HCT116 (cell line): Measurements from ENCODE around the gene CREG2. TPM values are rescaled to one million over a fixed set of nuclear protein-coding genes. Genes with fewer than 3 reads are reported as not detected.

Experiments
- ATAC-seq: fragments of 200-7000 bp; cut with Tn5 transposase; 2 replicates; pipeline ENCODE4 v1.9.1; 2020; ENCODE audit warnings: mild to moderate bottlenecking, moderate library complexity
- BruUV-seq: library from RNA; stranded (reverse); fragments of 400-500 nt; replicated peaks from 2 replicates; lab custom pipeline; 2021; lab: Mats Ljungman, UMichigan
- CTCF ChIA-PET: fragments of 300-600 bp; sonication (Branson Sonifier 250); formaldehyde crosslinking; loops from one replicate; lab custom pipeline; 2021; ENCODE audit warnings: antibody characterized with exemption; lab: Charles Lee
- POLR2A ChIA-PET: fragments of 300-600, 350-600 bp; sonication (Branson Sonifier 250); formaldehyde crosslinking; loops from one replicate; lab custom pipeline; 2021; ENCODE audit warnings: antibody characterized with exemption; lab: Charles Lee
- RAD21 ChIA-PET, 2 experiments: fragments of 300-600 bp; sonication (Branson Sonifier 250); formaldehyde crosslinking; loops; one replicate each; lab custom pipeline; 2023; ENCODE audit warnings: low total read pairs in 2 of 2; ENCODE audit not compliant: uncharacterized antibody in 2 of 2, unreplicated experiment in 2 of 2, low non-redundant PET in 1 of 2; lab: Charles Lee
- DNase-seq: peaks from one replicate; pipeline ENCODE4 v3.0.0-alpha.2; 2010; ENCODE audit warnings: low read depth, low spot score
- H2AFZ ChIP-seq: fragments of 200-600 bp; shearing (Covaris generic), sonication (generic); 2 replicates; pipeline ENCODE4 v1.6.1; 2017; ENCODE audit warnings: low read depth, mixed run types, mixed read lengths, antibody characterized with exemption, low read length; ENCODE audit not compliant: poor library complexity, severe bottlenecking
- H3K27ac ChIP-seq: 2 replicates; pipeline ENCODE4 v1.5.1; 2012; ENCODE audit warnings: low read depth, low read length
- H3K27me3 ChIP-seq: fragments of 200-600 bp; sonication (generic); 2 replicates; pipeline ENCODE4 v1.6.1; 2016; ENCODE audit warnings: mixed run types, low read length, mixed read lengths; ENCODE audit not compliant: insufficient read depth
- H3K36me3 ChIP-seq, 2 experiments: fragments of 200-500 bp in 1 of 2; fragments of 200-600 bp in 1 of 2; sonication (Bioruptor generic) in 1 of 2; sonication (generic) in 1 of 2; 2 replicates each; pipeline versions ENCODE4 v1.5.1 to v1.6.1; 2014 to 2016; ENCODE audit warnings: low read length in 2 of 2, inconsistent platforms in 1 of 2, mixed read lengths in 1 of 2, mixed run types in 1 of 2; ENCODE audit not compliant: insufficient read depth in 2 of 2, control insufficient read depth in 1 of 2
- H3K4me1 ChIP-seq, 2 experiments: fragments of 200-600 bp in 1 of 2; sonication (generic) in 1 of 2; 2 replicates each; pipeline versions ENCODE4 v1.5.1 to v1.6.1; 2012 to 2017; ENCODE audit warnings: low read length in 2 of 2, inconsistent platforms in 1 of 2, mild to moderate bottlenecking in 1 of 2, mixed read lengths in 1 of 2, mixed run types in 1 of 2, moderate library complexity in 1 of 2; ENCODE audit not compliant: insufficient read depth in 2 of 2, control insufficient read depth in 1 of 2
- H3K4me2 ChIP-seq: fragments of 200-600 bp; sonication (generic); 2 replicates; pipeline ENCODE4 v1.6.1; 2017; ENCODE audit warnings: mixed run types, low read length, mixed read lengths
- H3K4me3 ChIP-seq, 2 experiments: fragments of 200-600 bp in 1 of 2; sonication (generic) in 1 of 2; replicated peaks in 1 of 2; 2 replicates each; pipeline ENCODE4 v1.5.1; 2011 to 2016; ENCODE audit warnings: low read length in 2 of 2, control low read depth in 1 of 2, low read depth in 1 of 2, mild to moderate bottlenecking in 1 of 2, mixed read lengths in 1 of 2, mixed run types in 1 of 2
- H3K79me2 ChIP-seq: fragments of 200-600 bp; sonication (generic); 2 replicates; pipeline ENCODE4 v1.6.1; 2017; ENCODE audit warnings: mild to moderate bottlenecking, mixed run types, low read length, moderate library complexity, mixed read lengths; ENCODE audit not compliant: insufficient read depth
- H3K9ac ChIP-seq: fragments of 200-600 bp; sonication (generic); 2 replicates; pipeline ENCODE4 v1.6.1; 2016; ENCODE audit warnings: low read length, mixed read lengths
- H3K9me2 ChIP-seq: fragments of 200-600 bp; sonication (generic), shearing (Covaris generic); 2 replicates; pipeline ENCODE4 v1.6.1; 2017; ENCODE audit warnings: mixed run types, mild to moderate bottlenecking, moderate library complexity; ENCODE audit not compliant: insufficient read depth
- H3K9me3 ChIP-seq, 2 experiments: fragments of 200-500 bp in 1 of 2; fragments of 200-600 bp in 1 of 2; sonication (Bioruptor generic) in 1 of 2; sonication (generic) in 1 of 2; 2 replicates each; pipeline ENCODE4 v1.6.1; 2014 to 2017; ENCODE audit warnings: low read length in 2 of 2, mixed read lengths in 2 of 2, inconsistent platforms in 1 of 2, low read depth in 1 of 2, mild to moderate bottlenecking in 1 of 2, mixed run types in 1 of 2, moderate library complexity in 1 of 2; ENCODE audit not compliant: control insufficient read depth in 1 of 2, insufficient read depth in 1 of 2
- H4K20me1 ChIP-seq: fragments of 200-600 bp; sonication (generic), shearing (Covaris generic); 2 replicates; pipeline ENCODE4 v1.6.1; 2017; ENCODE audit warnings: mixed run types, mild to moderate bottlenecking, moderate library complexity; ENCODE audit not compliant: insufficient read depth
- ATF3 ChIP-seq: IDR thresholded peaks from 2 replicates; pipeline ENCODE4 v1.6.1; 2012
- CBX3 ChIP-seq: IDR thresholded peaks from 2 replicates; pipeline ENCODE4 v1.6.1; 2012; ENCODE audit warnings: low read depth
- CTCF ChIP-seq, 3 experiments: fragments of 200-600 bp in 1 of 3; sonication (generic) in 1 of 3; IDR thresholded peaks in 2 of 3; conservative IDR thresholded peaks in 1 of 3; 2 replicates each; pipeline ENCODE4 v1.5.1; 2012 to 2017; ENCODE audit warnings: low read depth in 2 of 3, low read length in 2 of 3, antibody characterized with exemption in 1 of 3, borderline replicate concordance in 1 of 3, control low read depth in 1 of 3, mild to moderate bottlenecking in 1 of 3, mixed read lengths in 1 of 3, mixed run types in 1 of 3, moderate library complexity in 1 of 3; ENCODE audit not compliant: insufficient read depth in 1 of 3
- JUND ChIP-seq: IDR thresholded peaks from 2 replicates; pipeline ENCODE4 v1.6.1; 2012
- REST ChIP-seq: IDR thresholded peaks from 2 replicates; pipeline ENCODE4 v1.6.1; 2012; ENCODE audit warnings: low read depth
- ZBTB33 ChIP-seq: IDR thresholded peaks from 2 replicates; pipeline ENCODE4 v1.6.1; 2011; ENCODE audit warnings: mild to moderate bottlenecking, low read length, moderate library complexity; ENCODE audit not compliant: insufficient replicate concordance; ENCODE audit errors: extremely low read depth
- ZFX ChIP-seq: fragments of 450-650 bp; IDR thresholded peaks from 2 replicates; pipeline ENCODE4 v1.6.1; 2017
- ZNF274 ChIP-seq: fragments of 200-500 bp; sonication (Bioruptor generic); IDR thresholded peaks from 2 replicates; pipeline ENCODE4 v1.6.1; 2014; ENCODE audit warnings: mild to moderate bottlenecking, low read depth, low read length, inconsistent platforms
- intact Hi-C: fragments of 100-400 bp; cut with micrococcal nuclease; formaldehyde crosslinking; loops from 2 replicates; pipeline ENCODE4 v1.10.0; 2022
- total RNA-seq: library from RNA; stranded (reverse); gene quantifications from one replicate; pipeline ENCODE4 v1.2.1, GENCODE V29; 2021; ENCODE audit not compliant: unreplicated experiment

Gene CREG2
- total RNA-seq, 1 experiment from 2014 or later = 0.12 TPM

- no peak overlapping the region for H3K9ac ChIP-seq
- H3K9me2 ChIP-seq = no peaks in the 10 kb centered on the region
- BruUV-seq = no TSS peak
- H3K79me2 ChIP-seq = no peaks in the 10 kb centered on the region
- ATAC-seq = no peak
- ChIA-PET CTCF (no interaction called here), RAD21 (no interaction called here), POLR2A (no interaction called here)
- no peak overlapping the region for H3K4me2 ChIP-seq
- TF ChIP-seq JUND = no peak
- no peak for TF ChIP-seq ZNF274
- no peak for TF ChIP-seq ATF3
- no peak for TF ChIP-seq CTCF (IDR thresholded peaks at IDR 0.05 in 2 of 3, conservative IDR thresholded peaks at IDR 0.05 in 1 of 3; ENCODE audit: borderline replicate concordance in 1 of 3, insufficient read depth in 1 of 3, low read depth in 2 of 3, low read length in 2 of 3)
- TF ChIP-seq REST = no peak
- TF ChIP-seq CBX3 = no peak
- no peak for TF ChIP-seq ZFX
- TF ChIP-seq ZBTB33 = no peak
- H3K36me3 ChIP-seq = no peaks in the 10 kb centered on the region
- H3K27me3 ChIP-seq = no peaks in the 10 kb centered on the region
- intact Hi-C loops = no loop called here
- H3K27ac ChIP-seq = no peak overlapping the region
- no peak overlapping the region for H3K4me3 ChIP-seq
- DNase-seq = no peak
- peaks cover 0 to 6% of the 10 kb centered on the region in 2 experiments; a peak in 1 of 4 replicates for H3K4me1 ChIP-seq
- H4K20me1 ChIP-seq = no peaks in the 10 kb centered on the region
- H3K9me3 ChIP-seq = no peaks in the 10 kb centered on the region
- H2AFZ ChIP-seq = no peak overlapping the region
These were observed 14.0 kb upstream of the CREG2 start for GRCh38 chr2:101401326-101401665.
